ENCODE data around the gene AFAP1.

AFAP1 gene

DNA sequence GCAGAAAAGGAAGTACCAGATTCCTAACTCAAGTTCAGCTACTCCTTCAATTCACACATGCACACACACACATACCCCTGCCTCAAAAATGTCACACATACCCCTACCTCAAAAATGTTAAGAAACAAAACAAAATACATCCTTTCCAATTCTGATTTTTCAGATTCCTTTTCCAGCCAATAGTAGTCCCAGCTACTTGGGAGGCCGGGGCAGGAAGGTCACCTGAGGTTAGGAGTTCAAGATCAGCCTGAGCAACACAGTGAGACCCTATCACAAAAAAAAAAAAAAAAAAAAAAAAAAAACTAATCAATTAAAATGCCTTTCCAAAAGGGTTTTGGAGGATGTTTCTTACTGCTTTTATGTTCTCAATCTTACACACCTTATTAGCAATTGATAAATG lies 138.0 kb downstream of the AFAP1 start:
- DNase-seq = no peak

DNA sequence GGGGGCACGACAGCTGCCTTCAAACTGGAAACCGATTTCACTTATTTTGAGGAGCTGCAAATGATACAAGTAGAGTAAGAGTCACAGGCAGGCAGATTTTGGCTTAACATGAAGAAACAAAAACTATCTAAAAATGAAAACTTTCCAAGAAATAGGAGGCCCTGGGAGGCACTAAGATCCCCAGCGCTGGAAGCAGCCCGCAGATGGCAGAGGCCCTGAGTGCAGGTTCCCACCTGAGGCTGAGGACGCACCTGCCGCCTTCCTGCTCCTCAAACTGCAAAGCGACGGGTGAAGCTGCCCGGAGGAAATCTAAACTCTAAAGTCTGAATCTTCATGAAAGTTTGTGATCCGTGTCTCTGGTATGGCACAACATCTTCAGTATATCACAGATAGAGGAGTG lies 138.7 kb downstream of the AFAP1 start:
- DNase-seq = no peak

GRCh38 chr4:7800410-7800809 lies 139.3 kb downstream of the AFAP1 start:
- no peak for DNase-seq

DNA sequence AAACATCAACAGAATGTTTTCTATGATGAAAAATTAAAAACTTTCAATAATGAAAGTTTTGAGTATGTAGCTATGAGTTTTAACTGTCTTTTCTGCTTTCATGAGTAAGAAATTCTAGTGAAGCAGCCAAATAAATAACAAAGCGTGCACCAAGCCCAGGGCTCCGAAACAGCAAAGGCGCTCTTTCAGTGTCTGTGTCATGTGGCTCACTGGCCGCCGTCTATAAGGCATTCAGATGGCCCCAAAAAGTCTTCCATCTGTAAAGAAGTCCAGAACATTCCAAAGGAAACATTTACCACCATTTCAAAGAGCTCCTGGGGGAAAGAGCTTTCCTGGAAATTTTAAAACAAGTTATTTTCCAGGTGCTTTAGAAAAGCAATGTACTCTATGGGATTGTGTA lies 139.9 kb downstream of the AFAP1 start:
- DNase-seq = no peak

- DNase-seq = no peak
These were observed 140.4 kb downstream of the AFAP1 start for GRCh38 chr4:7799306-7799705.

DNA sequence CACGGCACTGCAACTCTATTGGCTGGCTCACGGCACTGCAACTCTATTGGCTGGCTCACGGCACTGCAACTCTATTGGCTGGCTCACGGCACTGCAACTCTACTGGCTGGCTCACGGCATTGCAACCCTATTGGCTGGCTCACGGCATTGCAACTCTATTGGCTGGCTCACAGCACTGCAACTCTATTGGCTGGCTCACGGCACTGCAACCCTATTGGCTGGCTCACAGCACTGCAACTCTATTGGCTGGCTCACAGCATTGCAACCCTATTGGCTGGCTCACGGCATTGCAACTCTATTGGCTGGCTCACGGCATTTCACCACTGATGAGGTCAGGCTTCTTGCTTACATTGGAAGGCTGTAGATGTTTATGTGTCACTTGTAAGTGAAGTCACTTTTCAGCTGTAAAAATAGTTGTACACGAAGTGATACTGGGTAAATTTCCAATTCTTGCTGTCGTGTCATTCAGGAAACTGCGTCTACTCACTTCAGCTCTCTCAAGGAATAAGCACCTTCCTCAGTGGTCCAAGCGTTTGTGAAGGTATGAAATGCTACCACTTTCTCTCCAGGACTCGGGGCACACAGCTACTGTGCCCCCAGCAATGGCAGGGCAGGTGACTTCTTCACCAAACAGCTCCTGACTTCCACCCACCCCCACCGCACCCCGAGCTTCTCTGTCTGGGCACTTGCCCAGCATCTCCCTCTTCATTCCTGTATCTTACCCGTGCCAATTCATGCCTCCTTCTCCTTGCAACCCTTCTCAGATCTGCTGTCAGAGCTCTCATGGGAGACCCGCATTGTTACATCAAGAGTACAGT lies 141.3 kb downstream of the AFAP1 start:
- DNase-seq = no peak

GRCh38 chr4:7797330-7797729 lies 142.3 kb downstream of the AFAP1 start:
- DNase-seq = no peak

DNA sequence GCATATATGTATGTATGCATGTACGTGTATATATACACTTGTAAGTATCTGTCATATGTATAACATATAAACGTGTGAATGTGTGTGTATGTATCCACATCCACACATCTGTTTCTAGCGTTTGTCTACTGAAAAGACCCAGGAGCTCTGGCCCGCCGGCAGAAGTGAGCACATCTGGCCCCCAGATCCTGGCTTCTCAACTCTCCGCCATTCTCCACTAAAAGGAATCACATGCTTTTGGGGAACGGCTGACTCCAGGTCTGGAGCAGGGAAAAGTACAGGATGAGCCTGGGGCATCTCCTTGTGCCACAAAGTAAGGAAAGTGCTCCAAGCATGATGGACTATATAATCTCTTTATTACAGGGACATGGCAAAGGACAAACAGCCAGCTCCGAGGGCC lies 143.7 kb downstream of the AFAP1 start:
- DNase-seq = no peak

DNA sequence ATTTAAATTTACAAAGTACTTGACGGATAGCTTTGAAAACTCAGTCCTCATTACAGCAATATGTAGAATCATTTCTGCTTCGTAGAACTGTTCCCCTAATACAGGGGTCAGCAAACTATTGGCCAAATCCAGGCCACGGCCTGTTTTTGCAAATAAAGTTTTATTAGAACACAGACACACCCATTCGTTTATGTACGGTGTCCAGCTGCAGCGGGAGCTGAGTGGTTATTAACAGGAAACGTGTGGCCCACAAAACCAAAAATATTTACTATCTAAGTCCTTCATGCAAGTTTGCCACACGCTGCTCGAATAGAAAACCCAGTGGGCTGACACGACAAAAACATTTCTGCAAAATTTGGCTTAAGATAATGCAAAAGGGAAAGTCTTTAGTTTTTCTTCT lies 146.5 kb downstream of the AFAP1 start:
- no peak for DNase-seq

- DNase-seq = no peak
These were observed 147.0 kb downstream of the AFAP1 start for GRCh38 chr4:7792616-7793015.

DNA sequence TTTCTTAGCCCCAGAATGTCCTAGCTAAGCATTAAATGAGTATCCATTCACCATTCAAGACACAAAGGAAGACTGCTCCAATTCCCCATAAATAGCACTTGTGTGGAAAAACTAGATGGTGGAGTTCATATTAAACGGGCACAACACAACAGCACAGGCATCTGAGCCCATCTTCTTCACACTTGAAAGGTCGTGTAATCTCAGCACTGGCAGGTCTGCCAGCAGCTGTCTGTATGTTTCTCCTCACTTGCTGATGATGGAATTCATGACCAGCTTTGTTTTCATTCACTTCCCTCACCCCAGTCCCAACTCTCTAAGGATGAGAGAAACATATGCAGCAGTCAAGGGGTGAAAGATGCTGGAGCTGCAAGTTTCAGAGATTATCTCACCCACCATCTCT lies 148.7 kb downstream of the AFAP1 start:
- DNase-seq = no peak

- no peak for DNase-seq
These were observed 149.6 kb downstream of the AFAP1 start for GRCh38 chr4:7790023-7790422.

- no peak for DNase-seq
These were observed 150.8 kb downstream of the AFAP1 start for GRCh38 chr4:7788694-7789425.

GRCh38 chr4:7788193-7788592 lies 151.5 kb downstream of the AFAP1 start:
- DNase-seq = no peak

- no peak for DNase-seq
These were observed 151.9 kb downstream of the AFAP1 start for GRCh38 chr4:7787681-7788141.

DNA sequence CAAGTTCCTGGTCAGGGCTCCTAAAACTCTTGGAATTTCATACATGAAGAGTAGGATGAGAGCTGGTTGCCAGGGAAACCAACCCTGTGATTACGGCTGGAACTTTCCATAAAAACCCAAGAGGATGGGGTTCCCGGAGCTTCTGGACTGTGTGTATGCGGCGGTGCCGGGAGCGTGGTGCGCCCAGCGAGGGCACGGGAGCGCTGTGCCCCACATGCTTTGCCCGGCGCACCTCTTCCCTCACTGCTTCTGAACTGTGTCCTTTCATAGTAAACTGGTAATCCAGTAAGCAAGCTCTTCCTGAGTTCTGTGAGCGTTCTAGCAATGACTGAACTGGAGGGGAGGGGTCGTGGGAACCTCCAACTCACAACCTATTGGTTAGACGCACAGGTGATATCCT lies 152.6 kb downstream of the AFAP1 start:
- DNase-seq = no peak

DNA sequence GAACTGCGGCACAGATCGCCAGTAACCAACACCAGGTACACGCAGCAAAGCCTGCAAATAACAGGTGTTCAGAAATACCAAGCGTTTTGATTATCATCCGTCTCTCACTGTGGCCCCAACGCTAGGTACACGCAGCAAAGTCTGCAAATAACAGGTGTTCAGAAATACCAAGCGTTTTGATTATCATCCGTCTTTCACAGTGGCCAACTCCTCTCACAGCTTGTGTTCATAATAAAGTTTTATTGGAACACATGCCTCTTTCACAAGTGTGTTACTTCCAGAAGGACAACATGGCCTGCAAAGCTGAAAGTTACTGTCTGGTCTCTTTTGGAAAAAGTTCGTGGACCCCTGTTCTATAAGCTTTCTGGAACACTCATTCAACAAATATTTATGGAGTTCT lies 153.1 kb downstream of the AFAP1 start:
- no peak for DNase-seq

GRCh38 chr4:7786040-7786439 lies 153.6 kb downstream of the AFAP1 start:
- DNase-seq = no peak

- no peak for DNase-seq
These were observed 154.6 kb downstream of the AFAP1 start for GRCh38 chr4:7785017-7785416.

DNA sequence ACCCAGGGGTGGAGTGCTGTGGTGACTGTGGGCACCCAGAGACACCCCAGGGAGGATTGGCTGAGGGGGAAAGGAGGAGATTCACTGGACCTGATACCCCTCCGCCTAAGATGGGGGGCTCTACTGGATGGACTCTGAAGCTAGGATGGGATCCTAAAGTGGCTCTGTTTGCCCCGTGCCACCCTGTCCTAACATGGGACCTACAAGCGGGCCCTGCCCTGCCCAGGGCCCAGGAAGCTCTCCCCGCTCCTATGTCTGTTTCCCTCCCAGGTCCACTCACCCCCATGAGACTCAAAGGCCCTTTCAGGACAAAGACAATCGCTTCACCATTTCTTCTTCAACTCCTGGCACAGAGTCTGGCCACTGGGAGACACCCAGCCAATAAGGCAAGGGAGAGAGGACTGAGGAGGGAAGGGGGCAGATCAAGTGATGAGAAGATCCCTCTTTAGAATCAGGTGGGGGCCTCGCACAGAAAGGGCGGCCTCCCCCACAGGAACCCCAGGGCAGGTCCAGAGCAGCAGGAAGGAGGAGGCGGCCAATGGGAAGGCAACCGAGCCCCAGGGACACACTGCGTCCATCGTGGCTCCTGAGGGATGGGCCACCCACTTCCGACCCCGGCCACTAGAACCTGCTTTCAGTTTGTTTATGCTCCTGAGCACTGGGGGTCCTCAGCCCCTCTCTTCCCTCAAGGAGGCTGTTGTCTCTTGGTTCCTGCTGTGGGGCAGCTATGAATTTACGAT lies 155.4 kb downstream of the AFAP1 start:
- no peak for DNase-seq

GRCh38 chr4:7783541-7783940 lies 156.1 kb downstream of the AFAP1 start:
- no peak for DNase-seq

DNA sequence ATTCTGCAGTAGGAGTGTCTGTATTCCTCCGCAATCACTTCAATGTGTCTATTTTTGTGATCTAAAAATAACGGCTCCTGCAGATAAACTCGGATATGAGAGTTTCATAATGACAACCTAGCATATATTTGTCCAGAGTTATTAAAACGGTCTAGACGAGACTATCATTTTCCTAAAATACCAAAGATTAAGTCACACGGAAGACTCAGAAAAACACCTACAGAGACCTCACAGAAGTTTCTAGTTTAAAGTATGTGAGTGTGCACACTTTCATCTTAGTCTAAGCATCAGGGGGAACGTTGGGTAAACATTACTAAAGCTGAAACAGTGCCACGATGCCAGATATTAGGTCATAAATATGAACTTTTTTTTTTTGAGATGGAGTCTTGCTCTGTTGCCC lies 156.9 kb downstream of the AFAP1 start:
- no peak for DNase-seq

GRCh38 chr4:7781993-7782392 lies 157.7 kb downstream of the AFAP1 start:
- no peak for DNase-seq

- no peak for DNase-seq
These were observed 158.3 kb downstream of the AFAP1 start for GRCh38 chr4:7781366-7781765.

Measured in NCI-H69 (cell line).